ENCODE measurements around the gene SLC25A23. TPM values are rescaled to one million over a fixed set of nuclear protein-coding genes. Genes with fewer than 3 reads are reported as not detected.

Gene SLC25A23
- total RNA-seq, 4 donors from 2014 or later, result 13.8 to 69.1 (median 36.5) TPM

- Histone ChIP-seq H3K4me3 (no peak overlapping the region), H3K9me3 (no peaks in the 10 kb centered on the region), H3K27me3 (peaks cover 0 to 13% of the 10 kb centered on the region in 2 donors), H3K27ac (no peak overlapping the region), H3K36me3 (no peaks in the 10 kb centered on the region), H3K4me1 (no peaks in the 10 kb centered on the region)
- no peak for DNase-seq
- intact Hi-C loops (cut with DNase I; ENCODE audit: low total_unique reads), result no loop called here
- TF ChIP-seq CTCF (IDR thresholded peaks at IDR 0.05) (no peak), POLR2A (IDR thresholded peaks at IDR 0.05) (no peak)
Measured at GRCh38 chr19:6467384-6467783, 7.8 kb upstream of the SLC25A23 start.

GRCh38 chr19:6466526-6467248 is 7.1 kb upstream of the SLC25A23 start:
- DNase-seq, result no peak
- H3K9me3 ChIP-seq, result no peaks in the 10 kb centered on the region
- no peaks in the 10 kb centered on the region for H3K4me1 ChIP-seq
- TF ChIP-seq POLR2A (IDR thresholded peaks at IDR 0.05), result no peak
- no peak for TF ChIP-seq CTCF (IDR thresholded peaks at IDR 0.05)
- no peaks in the 10 kb centered on the region for H3K36me3 ChIP-seq
- H3K27ac ChIP-seq, result no peak overlapping the region
- no peak overlapping the region for H3K4me3 ChIP-seq
- intact Hi-C loops (cut with DNase I; ENCODE audit: low total_unique reads), result no loop called here
- H3K27me3 ChIP-seq, result peaks cover 0 to 13% of the 10 kb centered on the region in 2 donors

- TF ChIP-seq POLR2A (IDR thresholded peaks at IDR 0.05) (no peak), CTCF (IDR thresholded peaks at IDR 0.05) (no peak)
- H3K36me3 ChIP-seq, result no peaks in the 10 kb centered on the region
- no peak overlapping the region for H3K27ac ChIP-seq
- no peaks in the 10 kb centered on the region for H3K9me3 ChIP-seq
- intact Hi-C loops (cut with DNase I; ENCODE audit: low total_unique reads), result no loop called here
- H3K4me3 ChIP-seq, result no peak overlapping the region
- no peaks in the 10 kb centered on the region for H3K4me1 ChIP-seq
- peaks cover 0 to 13% of the 10 kb centered on the region in 2 donors for H3K27me3 ChIP-seq
- no peak for DNase-seq
Measured at GRCh38 chr19:6465663-6466062, 6.1 kb upstream of the SLC25A23 start.

- intact Hi-C loops (cut with DNase I; ENCODE audit: low total_unique reads), result no loop called here
- H3K4me3 ChIP-seq, result no peak overlapping the region
- TF ChIP-seq POLR2A (IDR thresholded peaks at IDR 0.05), result no peak
- TF ChIP-seq CTCF (IDR thresholded peaks at IDR 0.05), result no peak
- no peak overlapping the region for H3K27ac ChIP-seq
- H3K9me3 ChIP-seq, result no peaks in the 10 kb centered on the region
- no peaks in the 10 kb centered on the region for H3K4me1 ChIP-seq
- DNase-seq, result no peak
- H3K27me3 ChIP-seq, result peaks cover 0 to 13% of the 10 kb centered on the region in 2 donors
- no peaks in the 10 kb centered on the region for H3K36me3 ChIP-seq
Measured at GRCh38 chr19:6465006-6465405, 5.4 kb upstream of the SLC25A23 start.

DNA sequence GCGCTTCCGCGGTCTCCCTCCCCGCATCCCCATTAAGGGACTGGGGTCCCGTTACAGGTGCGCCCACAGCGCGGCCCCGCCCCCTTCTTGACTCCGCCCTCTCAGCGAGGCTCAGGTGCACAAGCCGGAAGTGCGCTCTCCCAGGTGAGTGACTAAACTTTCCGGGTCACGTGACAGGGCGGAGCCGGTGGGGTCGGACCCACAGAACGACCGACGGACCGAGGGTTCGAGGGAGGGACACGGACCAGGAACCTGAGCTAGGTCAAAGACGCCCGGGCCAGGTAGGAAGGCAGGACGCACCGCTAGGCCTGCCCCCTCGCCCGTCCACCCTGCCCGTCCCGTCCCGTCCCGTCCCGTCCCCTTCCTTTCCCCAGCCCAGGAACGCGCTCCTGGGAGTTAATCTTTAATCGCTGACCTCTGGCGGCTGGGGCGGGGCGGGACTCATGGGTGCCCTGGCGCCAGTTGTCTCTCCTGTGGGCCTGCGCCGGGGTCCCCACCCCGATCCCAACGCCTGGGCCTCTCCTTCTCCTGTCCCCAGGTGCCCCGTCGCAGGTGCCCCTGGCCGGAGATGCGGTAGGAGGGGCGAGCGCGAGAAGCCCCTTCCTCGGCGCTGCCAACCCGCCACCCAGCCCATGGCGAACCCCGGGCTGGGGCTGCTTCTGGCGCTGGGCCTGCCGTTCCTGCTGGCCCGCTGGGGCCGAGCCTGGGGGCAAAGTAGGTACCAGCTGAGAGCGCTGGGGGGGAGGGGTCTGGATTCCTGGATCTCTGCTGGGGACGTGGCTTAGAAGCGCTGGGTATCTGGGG is 4.7 kb upstream of the SLC25A23 start, which contains the start of gene CRB3:
CRB3 (plus strand) TSS at position 202 of the 804 bp plus-strand sequence; CDS start at position 633, 431 bp downstream.
- no peak within 1 kb of the TSS for H3K27ac ChIP-seq
- intact Hi-C loops (cut with DNase I; ENCODE audit: low total_unique reads), result no loop called here
- no peaks in the 10 kb centered on the region for H3K36me3 ChIP-seq
- TF ChIP-seq CTCF (IDR thresholded peaks at IDR 0.05), result no peak
- TF ChIP-seq POLR2A (IDR thresholded peaks at IDR 0.05), result peak in 1 of 2 donors; percentile 49
- no peak within 1 kb of the TSS for H3K4me3 ChIP-seq
- no peaks in the 10 kb centered on the region for H3K4me1 ChIP-seq
- H3K27me3 ChIP-seq, result peaks cover 0 to 13% of the 10 kb centered on the region in 2 donors
- no peaks in the 10 kb centered on the region for H3K9me3 ChIP-seq
- DNase-seq, result no peak

All from uterus (tissue), 4 donors.